ENCODE data around the gene CLDN3.

Gene CLDN3

GRCh38 chr7:73738220-73738611, 31.9 kb downstream of the CLDN3 start:
- Histone ChIP-seq H3K27ac (ENCODE audit: low read depth, low read length) (peak overlapping the region; percentile 54), H2BK120ac (ENCODE audit: insufficient read depth, low read length, poor library complexity) (no peak overlapping the region), H3K23ac (ENCODE audit: low read length) (no peak overlapping the region), H2BK12ac (ENCODE audit: low read length) (no peak overlapping the region), H3K27me3 (ENCODE audit: insufficient read depth, low read length) (no peaks in the 10 kb centered on the region), H2AK5ac (ENCODE audit: low read length) (peak overlapping the region; percentile 31), H3K9ac (ENCODE audit: low read length) (peak overlapping the region; percentile 85), H3K4ac (ENCODE audit: low read depth, low read length) (peak overlapping the region; percentile 48), H3K4me1 (ENCODE audit: control insufficient read depth in 1 of 2, insufficient read depth in 2 of 2, low read length in 2 of 2) (peaks cover 33 to 40% of the 10 kb centered on the region in 2 experiments), H3K36me3 (ENCODE audit: control insufficient read depth in 1 of 2, insufficient read depth in 2 of 2, low read length in 2 of 2) (peaks cover 18 to 20% of the 10 kb centered on the region in 2 experiments), H3K18ac (ENCODE audit: low read length) (peak overlapping the region; percentile 73), H4K91ac (ENCODE audit: low read depth, low read length) (peak overlapping the region; percentile 76), H3K14ac (ENCODE audit: low read length) (peak overlapping the region; percentile 84), H3K4me2 (ENCODE audit: low read length) (peak overlapping the region; percentile 82), H3K79me2 (ENCODE audit: control insufficient read depth, insufficient read depth, low read length, poor library complexity) (peaks cover 13% of the 10 kb centered on the region), H3K4me3 (ENCODE audit: low read depth, low read length) (peak overlapping the region; percentile 86), H4K8ac (ENCODE audit: low read depth, low read length) (peak overlapping the region; percentile 38), H4K12ac (ENCODE audit: low read depth, low read length) (peak overlapping the region; percentile 28), H2BK5ac (ENCODE audit: low read depth, low read length, poor library complexity) (peak overlapping the region; percentile 71), H3K79me1 (ENCODE audit: low read length) (peaks cover 33% of the 10 kb centered on the region), H3K9me3 (ENCODE audit: insufficient read depth, low read depth, low read length) (no peaks in the 10 kb centered on the region), H2AFZ (ENCODE audit: insufficient read depth, low read length, poor library complexity) (peak overlapping the region; percentile 80)
- peak; percentile 46 to 52 for DNase-seq
- WGBS (ENCODE audit: extremely low coverage, insufficient coverage, insufficient read length): no CpG with 5 or more reads among the region's 24 CpGs

- H2AK5ac ChIP-seq (ENCODE audit: low read length): peak overlapping the region; percentile 39
- no peak overlapping the region for H2AFZ ChIP-seq (ENCODE audit: insufficient read depth, low read length, poor library complexity)
- peaks cover 18 to 20% of the 10 kb centered on the region in 2 experiments for H3K36me3 ChIP-seq (ENCODE audit: control insufficient read depth in 1 of 2, insufficient read depth in 2 of 2, low read length in 2 of 2)
- no peak overlapping the region for H4K91ac ChIP-seq (ENCODE audit: low read depth, low read length)
- H3K79me1 ChIP-seq (ENCODE audit: low read length): peaks cover 27% of the 10 kb centered on the region
- H3K27ac ChIP-seq (ENCODE audit: low read depth, low read length): no peak overlapping the region
- H3K4me1 ChIP-seq (ENCODE audit: control insufficient read depth in 1 of 2, insufficient read depth in 2 of 2, low read length in 2 of 2): peaks cover 27 to 34% of the 10 kb centered on the region in 2 experiments
- H3K4me3 ChIP-seq (ENCODE audit: low read depth, low read length): no peak overlapping the region
- no peak overlapping the region for H2BK120ac ChIP-seq (ENCODE audit: insufficient read depth, low read length, poor library complexity)
- no peak overlapping the region for H3K18ac ChIP-seq (ENCODE audit: low read length)
- WGBS (ENCODE audit: extremely low coverage, insufficient coverage, insufficient read length): no CpG with 5 or more reads among the region's 17 CpGs
- DNase-seq: peak in 1 of 2 donors; percentile 35
- H3K4ac ChIP-seq (ENCODE audit: low read depth, low read length): peak overlapping the region; percentile 6
- H3K14ac ChIP-seq (ENCODE audit: low read length): no peak overlapping the region
- H3K4me2 ChIP-seq (ENCODE audit: low read length): peak overlapping the region; percentile 46
- H3K27me3 ChIP-seq (ENCODE audit: insufficient read depth, low read length): no peaks in the 10 kb centered on the region
- H4K12ac ChIP-seq (ENCODE audit: low read depth, low read length): no peak overlapping the region
- no peak overlapping the region for H2BK12ac ChIP-seq (ENCODE audit: low read length)
- H4K8ac ChIP-seq (ENCODE audit: low read depth, low read length): no peak overlapping the region
- H3K9me3 ChIP-seq (ENCODE audit: insufficient read depth, low read depth, low read length): no peaks in the 10 kb centered on the region
- peaks cover 11% of the 10 kb centered on the region for H3K79me2 ChIP-seq (ENCODE audit: control insufficient read depth, insufficient read depth, low read length, poor library complexity)
- H3K9ac ChIP-seq (ENCODE audit: low read length): no peak overlapping the region
- no peak overlapping the region for H3K23ac ChIP-seq (ENCODE audit: low read length)
- no peak overlapping the region for H2BK5ac ChIP-seq (ENCODE audit: low read depth, low read length, poor library complexity)
Observed at GRCh38 chr7:73737491-73738219, 32.4 kb downstream of the CLDN3 start.

GRCh38 chr7:73736885-73737284, 33.2 kb downstream of the CLDN3 start:
- Histone ChIP-seq H4K12ac (ENCODE audit: low read depth, low read length) (no peak overlapping the region), H3K23ac (ENCODE audit: low read length) (no peak overlapping the region), H3K18ac (ENCODE audit: low read length) (no peak overlapping the region), H2AK5ac (ENCODE audit: low read length) (no peak overlapping the region), H3K79me1 (ENCODE audit: low read length) (peaks cover 21% of the 10 kb centered on the region), H4K8ac (ENCODE audit: low read depth, low read length) (no peak overlapping the region), H3K9ac (ENCODE audit: low read length) (no peak overlapping the region), H2BK5ac (ENCODE audit: low read depth, low read length, poor library complexity) (no peak overlapping the region), H4K91ac (ENCODE audit: low read depth, low read length) (no peak overlapping the region), H2BK12ac (ENCODE audit: low read length) (no peak overlapping the region), H3K27me3 (ENCODE audit: insufficient read depth, low read length) (no peaks in the 10 kb centered on the region), H3K4ac (ENCODE audit: low read depth, low read length) (peak overlapping the region; percentile 9), H3K4me3 (ENCODE audit: low read depth, low read length) (no peak overlapping the region), H3K36me3 (ENCODE audit: control insufficient read depth in 1 of 2, insufficient read depth in 2 of 2, low read length in 2 of 2) (peaks cover 18 to 20% of the 10 kb centered on the region in 2 experiments), H2BK120ac (ENCODE audit: insufficient read depth, low read length, poor library complexity) (no peak overlapping the region), H3K9me3 (ENCODE audit: insufficient read depth, low read depth, low read length) (no peaks in the 10 kb centered on the region), H3K14ac (ENCODE audit: low read length) (no peak overlapping the region), H3K4me1 (ENCODE audit: control insufficient read depth in 1 of 2, insufficient read depth in 2 of 2, low read length in 2 of 2) (peaks cover 19 to 27% of the 10 kb centered on the region in 2 experiments), H3K4me2 (ENCODE audit: low read length) (no peak overlapping the region), H2AFZ (ENCODE audit: insufficient read depth, low read length, poor library complexity) (no peak overlapping the region), H3K27ac (ENCODE audit: low read depth, low read length) (no peak overlapping the region), H3K79me2 (ENCODE audit: control insufficient read depth, insufficient read depth, low read length, poor library complexity) (peaks cover 8% of the 10 kb centered on the region)
- no CpG with 5 or more reads among the region's 14 CpGs for WGBS (ENCODE audit: extremely low coverage, insufficient coverage, insufficient read length)
- DNase-seq: no peak

GRCh38 chr7:73735528-73735905, 34.6 kb downstream of the CLDN3 start:
- no peak for DNase-seq
- H3K14ac ChIP-seq (ENCODE audit: low read length): no peak overlapping the region
- no peak overlapping the region for H2BK12ac ChIP-seq (ENCODE audit: low read length)
- H2AK5ac ChIP-seq (ENCODE audit: low read length): no peak overlapping the region
- no peaks in the 10 kb centered on the region for H3K27me3 ChIP-seq (ENCODE audit: insufficient read depth, low read length)
- no peak overlapping the region for H2BK120ac ChIP-seq (ENCODE audit: insufficient read depth, low read length, poor library complexity)
- no peaks in the 10 kb centered on the region for H3K9me3 ChIP-seq (ENCODE audit: insufficient read depth, low read depth, low read length)
- peaks cover 11 to 18% of the 10 kb centered on the region in 2 experiments for H3K4me1 ChIP-seq (ENCODE audit: control insufficient read depth in 1 of 2, insufficient read depth in 2 of 2, low read length in 2 of 2)
- H3K27ac ChIP-seq (ENCODE audit: low read depth, low read length): no peak overlapping the region
- H3K23ac ChIP-seq (ENCODE audit: low read length): no peak overlapping the region
- H4K12ac ChIP-seq (ENCODE audit: low read depth, low read length): no peak overlapping the region
- H3K4me2 ChIP-seq (ENCODE audit: low read length): no peak overlapping the region
- H3K36me3 ChIP-seq (ENCODE audit: control insufficient read depth in 1 of 2, insufficient read depth in 2 of 2, low read length in 2 of 2): peaks cover 18 to 20% of the 10 kb centered on the region in 2 experiments
- H3K18ac ChIP-seq (ENCODE audit: low read length): no peak overlapping the region
- no peak overlapping the region for H3K4ac ChIP-seq (ENCODE audit: low read depth, low read length)
- peaks cover 15% of the 10 kb centered on the region for H3K79me1 ChIP-seq (ENCODE audit: low read length)
- H2AFZ ChIP-seq (ENCODE audit: insufficient read depth, low read length, poor library complexity): no peak overlapping the region
- H4K91ac ChIP-seq (ENCODE audit: low read depth, low read length): no peak overlapping the region
- H4K8ac ChIP-seq (ENCODE audit: low read depth, low read length): no peak overlapping the region
- H3K4me3 ChIP-seq (ENCODE audit: low read depth, low read length): no peak overlapping the region
- H3K9ac ChIP-seq (ENCODE audit: low read length): no peak overlapping the region
- WGBS (ENCODE audit: extremely low coverage, insufficient coverage, insufficient read length): no CpG with 5 or more reads among the region's 8 CpGs
- H3K79me2 ChIP-seq (ENCODE audit: control insufficient read depth, insufficient read depth, low read length, poor library complexity): peaks cover 8% of the 10 kb centered on the region
- no peak overlapping the region for H2BK5ac ChIP-seq (ENCODE audit: low read depth, low read length, poor library complexity)

Data from trophoblast cell (in vitro differentiated cells and primary cell).